Measurements from ENCODE around the gene SLC35E2B.

Gene SLC35E2B

DNA sequence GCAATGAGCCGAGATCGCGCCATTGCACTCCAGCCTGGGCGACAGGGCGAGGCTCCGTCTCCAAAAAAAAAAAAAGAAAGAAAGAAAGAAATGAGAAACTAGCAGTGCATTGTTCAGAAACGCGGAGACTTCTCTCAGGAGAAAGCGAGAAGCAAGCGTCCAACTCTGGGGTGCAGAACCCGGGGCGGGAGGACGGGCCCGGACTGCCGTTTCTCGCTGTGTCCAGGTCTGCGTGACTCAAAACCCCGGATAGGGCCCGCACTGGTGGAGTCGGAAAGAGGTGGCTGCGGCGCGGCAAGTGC is 77.7 kb downstream of the SLC35E2B start:
- DNase-seq (no peak), ATAC-seq (replicated peaks) (no peak)
- H3K27me3 Mint-ChIP-seq = no peaks in the 10 kb centered on the region
- H3K9me3 Mint-ChIP-seq = no peaks in the 10 kb centered on the region
- peaks cover 19 to 20% of the 10 kb centered on the region in 2 donors for H3K4me1 Mint-ChIP-seq
- H3K4me3 Mint-ChIP-seq = peak overlapping the region; percentile 91 to 93
- H3K36me3 Mint-ChIP-seq = peaks cover 12% of the 10 kb centered on the region in 2 donors
- peak overlapping the region; percentile 95 for H3K27ac Mint-ChIP-seq

DNA sequence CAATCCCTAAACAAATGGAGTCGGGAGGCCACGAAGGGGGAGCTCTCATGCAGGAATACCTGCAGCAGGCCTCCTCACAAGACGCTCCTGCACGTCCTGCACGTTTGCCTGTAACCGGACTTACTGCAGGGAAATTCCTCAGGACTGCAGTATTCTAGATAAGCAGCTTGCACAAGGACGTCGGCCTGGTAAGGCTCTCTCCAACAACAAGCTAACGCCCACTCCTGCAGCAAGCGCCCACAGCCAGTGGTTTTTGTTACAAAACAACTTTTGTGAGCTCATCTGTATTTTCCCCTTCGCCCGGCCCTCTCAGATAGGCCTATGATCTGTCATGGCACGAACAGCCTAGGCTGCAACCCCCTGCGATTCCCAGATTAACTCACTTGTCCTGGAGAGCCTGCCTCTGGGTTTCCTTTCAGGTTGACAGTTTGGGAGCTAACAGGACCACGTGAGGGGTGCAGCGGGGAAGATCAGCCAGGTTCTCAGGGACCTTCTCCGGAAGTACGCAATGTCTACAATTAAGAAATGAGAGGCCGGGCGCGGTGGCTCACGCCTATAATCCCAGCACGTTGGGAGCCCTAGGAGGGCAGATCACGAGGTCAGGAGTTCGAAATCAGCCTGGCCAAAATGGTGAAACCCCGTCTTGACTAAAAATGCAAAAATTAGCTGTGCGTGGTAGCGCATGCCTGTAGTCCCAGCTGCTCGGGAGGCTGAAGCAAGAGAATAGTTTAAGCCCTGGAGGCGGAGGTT is 78.2 kb downstream of the SLC35E2B start:
- ATAC-seq (replicated peaks) (peak in 1 of 2 donors; percentile 9), DNase-seq (no peak)
- Mint-ChIP-seq H3K27ac (peak overlapping the region; percentile 95), H3K27me3 (no peaks in the 10 kb centered on the region), H3K9me3 (no peaks in the 10 kb centered on the region), H3K4me1 (peaks cover 19 to 20% of the 10 kb centered on the region in 2 donors), H3K4me3 (peak overlapping the region; percentile 91 to 93), H3K36me3 (peaks cover 12% of the 10 kb centered on the region in 2 donors)

DNA sequence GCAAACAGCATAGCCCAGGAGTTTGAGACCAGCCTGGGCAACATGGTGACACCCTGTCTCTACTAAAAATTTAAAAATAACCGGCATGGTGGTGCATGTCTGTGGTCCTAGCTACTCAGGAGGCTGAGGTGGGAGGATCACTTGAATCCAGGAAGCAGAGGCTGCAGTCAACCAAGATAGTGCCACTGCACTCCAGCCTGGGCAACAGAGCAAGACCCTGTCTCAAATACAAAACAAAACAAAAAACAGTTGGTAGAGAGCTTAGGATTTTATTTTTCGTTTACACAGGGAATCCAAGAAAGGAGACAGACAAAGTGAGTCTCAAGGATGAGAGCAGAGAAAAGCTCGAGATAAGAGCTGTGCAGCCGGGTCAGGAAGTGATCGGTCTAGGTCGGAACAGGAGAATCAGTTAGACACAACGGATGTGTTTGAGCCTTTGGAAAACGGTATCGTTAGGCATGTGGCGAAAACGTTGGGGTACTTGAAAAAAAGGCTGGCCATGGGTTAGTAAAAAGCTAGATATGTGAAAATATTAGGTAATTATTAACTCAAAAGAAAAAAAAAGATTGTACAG is 79.0 kb downstream of the SLC35E2B start:
- ATAC-seq (replicated peaks) = no peak
- DNase-seq = no peak
- H3K27me3 Mint-ChIP-seq = no peaks in the 10 kb centered on the region
- H3K4me3 Mint-ChIP-seq = peak overlapping the region; percentile 72 to 91
- H3K36me3 Mint-ChIP-seq = peaks cover 6 to 9% of the 10 kb centered on the region in 2 donors
- peaks cover 19 to 20% of the 10 kb centered on the region in 2 donors for H3K4me1 Mint-ChIP-seq
- no peaks in the 10 kb centered on the region for H3K9me3 Mint-ChIP-seq
- no peak overlapping the region for H3K27ac Mint-ChIP-seq

GRCh38 chr1:1612104-1612400 is 80.5 kb downstream of the SLC35E2B start:
- H3K27me3 Mint-ChIP-seq = no peaks in the 10 kb centered on the region
- no peak overlapping the region for H3K4me3 Mint-ChIP-seq
- H3K27ac Mint-ChIP-seq = no peak overlapping the region
- H3K9me3 Mint-ChIP-seq = no peaks in the 10 kb centered on the region
- H3K4me1 Mint-ChIP-seq = peaks cover 18 to 27% of the 10 kb centered on the region in 2 donors
- peaks cover 6 to 9% of the 10 kb centered on the region in 2 donors for H3K36me3 Mint-ChIP-seq
- ATAC-seq (replicated peaks) (no peak), DNase-seq (no peak)

DNA sequence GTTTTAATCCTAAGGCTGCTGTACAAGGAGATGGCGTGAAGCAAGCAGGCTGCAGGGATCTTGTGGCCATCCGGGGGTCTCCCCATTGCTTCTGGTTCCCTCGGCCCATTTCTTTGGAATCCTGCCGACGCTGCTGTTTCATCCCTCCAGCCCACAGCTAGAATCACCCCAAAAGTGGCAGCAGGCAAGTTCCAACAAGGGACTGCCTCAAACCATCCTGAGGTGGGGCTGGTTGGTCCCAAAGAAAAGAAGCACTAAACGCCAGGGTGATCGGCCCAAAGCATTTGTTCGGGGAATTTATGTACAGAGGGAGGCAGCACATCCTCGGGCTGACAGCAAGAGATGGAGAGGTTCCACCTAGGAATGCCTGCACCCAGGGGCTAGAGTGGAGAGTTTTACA is 81.8 kb downstream of the SLC35E2B start:
- H3K9me3 Mint-ChIP-seq = no peaks in the 10 kb centered on the region
- ATAC-seq (replicated peaks) = no peak
- no peak overlapping the region for H3K27ac Mint-ChIP-seq
- no peak overlapping the region for H3K4me3 Mint-ChIP-seq
- no peak for DNase-seq
- H3K27me3 Mint-ChIP-seq = no peaks in the 10 kb centered on the region
- peaks cover 6 to 9% of the 10 kb centered on the region in 2 donors for H3K36me3 Mint-ChIP-seq
- H3K4me1 Mint-ChIP-seq = peaks cover 20 to 28% of the 10 kb centered on the region in 2 donors

- Mint-ChIP-seq H3K36me3 (peaks cover 6 to 9% of the 10 kb centered on the region in 2 donors), H3K27ac (no peak overlapping the region), H3K4me1 (peaks cover 20 to 28% of the 10 kb centered on the region in 2 donors), H3K4me3 (no peak overlapping the region), H3K9me3 (no peaks in the 10 kb centered on the region), H3K27me3 (no peaks in the 10 kb centered on the region)
- ATAC-seq (replicated peaks) (no peak), DNase-seq (no peak)
Measured at GRCh38 chr1:1609822-1610485, 82.6 kb downstream of the SLC35E2B start.

Measured in stimulated activated naive B cell treated with anti-CD40 and anti-IgM and Interleukin-4, amounts not matched to agents 10 μg/mL and 1 μg/mL and 100 μg/mL, for 72 hours (primary cell).